Panc1 (cell line): ENCODE measurements around the gene DRG1. TPM values are rescaled to one million over a fixed set of nuclear protein-coding genes. Genes with fewer than 3 reads are reported as not detected.

Experiments
- ATAC-seq: fragments of 200-7000 bp; cut with Tn5 transposase; 2 replicates; pipeline ENCODE4 v1.9.1; 2020; ENCODE audit warnings: mild to moderate bottlenecking, moderate library complexity
- BruUV-seq: library from RNA; stranded (reverse); fragments of 400-500 nt; replicated peaks from 2 replicates; lab custom pipeline; 2021; lab: Mats Ljungman, UMichigan
- CTCF ChIA-PET: fragments of 300-600 bp; sonication (Branson Sonifier 250); formaldehyde crosslinking; loops from one replicate; lab custom pipeline; 2022; ENCODE audit warnings: antibody characterized with exemption; lab: Charles Lee
- POLR2A ChIA-PET: fragments of 300-600 bp; sonication (Branson Sonifier 250); formaldehyde crosslinking; loops from one replicate; lab custom pipeline; 2022; ENCODE audit warnings: antibody characterized with exemption; lab: Charles Lee
- DNase-seq: peaks from one replicate; pipeline ENCODE4 v3.0.0-alpha.2; 2010; ENCODE audit warnings: low read depth, low spot score
- H3K27ac ChIP-seq: 2 replicates; pipeline ENCODE4 v1.5.1; 2011; ENCODE audit warnings: mild to moderate bottlenecking, low read length, inconsistent platforms
- H3K27me3 ChIP-seq: fragments of 200-500 bp; sonication (Bioruptor generic); 2 replicates; pipeline ENCODE4 v1.6.0; 2014; ENCODE audit warnings: low read length, inconsistent platforms; ENCODE audit not compliant: control insufficient read depth, insufficient read depth
- H3K36me3 ChIP-seq: fragments of 200-500 bp; sonication (Bioruptor generic); 2 replicates; pipeline ENCODE4 v1.5.1; 2014; ENCODE audit warnings: inconsistent platforms, mild to moderate bottlenecking, low read length, moderate library complexity; ENCODE audit not compliant: control insufficient read depth, insufficient read depth
- H3K4me1 ChIP-seq: 2 replicates; pipeline ENCODE4 v1.5.1; 2011; ENCODE audit warnings: inconsistent platforms, mild to moderate bottlenecking, low read length, moderate library complexity; ENCODE audit not compliant: control insufficient read depth, insufficient read depth
- H3K4me3 ChIP-seq, 2 experiments: 2 replicates each; pipeline ENCODE4 v1.5.1; 2011 to 2012; ENCODE audit warnings: low read depth in 2 of 2, low read length in 2 of 2, mild to moderate bottlenecking in 2 of 2, inconsistent platforms in 1 of 2, moderate library complexity in 1 of 2
- H3K9me3 ChIP-seq: fragments of 200-500 bp; sonication (Bioruptor generic); 2 replicates; pipeline ENCODE4 v1.5.1; 2014; ENCODE audit warnings: low read depth, mild to moderate bottlenecking, inconsistent platforms, low read length, moderate library complexity; ENCODE audit not compliant: control insufficient read depth, insufficient read depth
- POLR2AphosphoS5 ChIP-seq: IDR thresholded peaks from 2 replicates; pipeline ENCODE4 v1.6.1; 2012; ENCODE audit warnings: mild to moderate bottlenecking, low read depth, low read length, moderate library complexity
- SIN3A ChIP-seq: IDR thresholded peaks from 2 replicates; pipeline ENCODE4 v1.6.1; 2012; ENCODE audit warnings: low read depth, mild to moderate bottlenecking, low read length, moderate library complexity, borderline replicate concordance; ENCODE audit not compliant: insufficient read depth
- TCF7L2 ChIP-seq: IDR thresholded peaks from 2 replicates; pipeline ENCODE4 v1.6.1; 2011; ENCODE audit warnings: mild to moderate bottlenecking, low read depth, low read length, inconsistent platforms
- in situ Hi-C: cut with HindIII; loops from 2 replicates; pipeline ENCODE4 v1.10.0; 2016; ENCODE audit warnings: low sequenced_read_pairs, low pct_unique_long_range_greater_than_20kb
- intact Hi-C: fragments of 100-400 bp; cut with micrococcal nuclease; formaldehyde crosslinking; loops from one replicate; pipeline ENCODE4 v1.10.0; 2022; ENCODE audit not compliant: unreplicated experiment
- total RNA-seq: library from RNA; stranded (reverse); gene quantifications from one replicate; pipeline ENCODE4 v1.2.1, GENCODE V29; 2021; ENCODE audit not compliant: unreplicated experiment
- TF ChIP-seq, protein P1 (sequence below): fragments of 450-650 bp; IDR thresholded peaks from 2 replicates; pipeline ENCODE4 v1.5.1; 2017; ENCODE audit warnings: mild to moderate bottlenecking
- TF ChIP-seq, protein P2 (sequence below), 2 experiments: IDR thresholded peaks; 2 replicates each; pipeline ENCODE4 v1.6.1; 2011 to 2012; ENCODE audit warnings: low read depth in 2 of 2, control low read depth in 1 of 2, low read length in 1 of 2, mild to moderate bottlenecking in 1 of 2, moderate library complexity in 1 of 2; ENCODE audit not compliant: insufficient read depth in 1 of 2

DRG1 gene
- total RNA-seq, 1 experiment from 2014 or later: 51.2 TPM

DNA sequence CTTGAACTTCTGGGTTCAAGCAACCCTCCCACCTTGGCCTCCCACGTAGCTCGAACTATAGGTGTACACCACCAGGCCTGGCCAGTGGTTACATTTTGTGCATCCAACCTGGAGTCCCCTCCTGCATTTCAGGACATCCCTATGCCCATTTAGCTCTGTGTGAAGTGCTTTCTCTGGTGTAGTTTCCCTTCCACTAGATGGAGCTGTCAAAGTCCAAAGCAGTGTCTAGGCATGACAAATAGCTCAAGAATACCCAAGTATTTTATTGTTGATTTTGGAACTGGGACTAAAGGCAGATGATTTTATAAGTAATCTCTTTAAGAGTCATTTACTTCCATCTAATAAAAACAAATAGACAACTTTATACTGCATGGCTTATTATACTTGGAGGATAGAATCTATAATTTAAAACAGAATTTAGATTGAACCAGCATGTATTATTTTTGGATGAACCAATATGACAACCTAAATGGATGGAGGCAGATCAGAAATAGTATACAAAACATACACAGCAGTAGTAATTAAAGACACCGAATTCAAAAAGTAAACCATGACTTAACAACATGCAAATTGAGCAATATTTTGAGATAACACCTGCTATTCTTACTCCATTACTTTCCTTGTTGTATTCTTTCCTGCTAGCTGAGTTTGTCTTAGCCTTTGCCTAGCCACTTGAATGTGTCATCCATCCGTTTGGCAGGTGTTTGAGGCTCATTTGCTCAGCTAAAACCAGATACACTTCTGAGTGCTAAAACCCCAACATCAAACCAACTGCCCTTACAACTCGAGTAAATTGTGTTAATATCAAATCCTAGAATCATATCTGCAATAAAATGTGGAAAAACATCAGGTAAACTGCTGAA is 52.5 kb downstream of the DRG1 start:
- peaks cover 16% of the 10 kb centered on the region for H3K36me3 ChIP-seq
- peak; percentile 22 for DNase-seq
- no peaks in the 10 kb centered on the region for H3K9me3 ChIP-seq
- intact Hi-C loops (no loop called here), in situ Hi-C loops (no loop called here)
- no peak overlapping the region for H3K4me3 ChIP-seq
- no TSS peak for BruUV-seq
- no peak for TF ChIP-seq SIN3A
- TF ChIP-seq, protein P1, sequence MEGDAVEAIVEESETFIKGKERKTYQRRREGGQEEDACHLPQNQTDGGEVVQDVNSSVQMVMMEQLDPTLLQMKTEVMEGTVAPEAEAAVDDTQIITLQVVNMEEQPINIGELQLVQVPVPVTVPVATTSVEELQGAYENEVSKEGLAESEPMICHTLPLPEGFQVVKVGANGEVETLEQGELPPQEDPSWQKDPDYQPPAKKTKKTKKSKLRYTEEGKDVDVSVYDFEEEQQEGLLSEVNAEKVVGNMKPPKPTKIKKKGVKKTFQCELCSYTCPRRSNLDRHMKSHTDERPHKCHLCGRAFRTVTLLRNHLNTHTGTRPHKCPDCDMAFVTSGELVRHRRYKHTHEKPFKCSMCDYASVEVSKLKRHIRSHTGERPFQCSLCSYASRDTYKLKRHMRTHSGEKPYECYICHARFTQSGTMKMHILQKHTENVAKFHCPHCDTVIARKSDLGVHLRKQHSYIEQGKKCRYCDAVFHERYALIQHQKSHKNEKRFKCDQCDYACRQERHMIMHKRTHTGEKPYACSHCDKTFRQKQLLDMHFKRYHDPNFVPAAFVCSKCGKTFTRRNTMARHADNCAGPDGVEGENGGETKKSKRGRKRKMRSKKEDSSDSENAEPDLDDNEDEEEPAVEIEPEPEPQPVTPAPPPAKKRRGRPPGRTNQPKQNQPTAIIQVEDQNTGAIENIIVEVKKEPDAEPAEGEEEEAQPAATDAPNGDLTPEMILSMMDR: peak; percentile 60
- POLR2A ChIA-PET: no interaction called here
- H3K27ac ChIP-seq: no peak overlapping the region
- H3K27me3 ChIP-seq: no peaks in the 10 kb centered on the region
- CTCF ChIA-PET: interaction anchor here (0.6 to 1.1 kb wide), 3 partner anchors 12 to 85 kb away, joined by 3 to 7 read pairs (median 5); no protein-coding TSS in a partner anchor
- ATAC-seq: peak; percentile 85
- no peaks in the 10 kb centered on the region for H3K4me1 ChIP-seq

DNA sequence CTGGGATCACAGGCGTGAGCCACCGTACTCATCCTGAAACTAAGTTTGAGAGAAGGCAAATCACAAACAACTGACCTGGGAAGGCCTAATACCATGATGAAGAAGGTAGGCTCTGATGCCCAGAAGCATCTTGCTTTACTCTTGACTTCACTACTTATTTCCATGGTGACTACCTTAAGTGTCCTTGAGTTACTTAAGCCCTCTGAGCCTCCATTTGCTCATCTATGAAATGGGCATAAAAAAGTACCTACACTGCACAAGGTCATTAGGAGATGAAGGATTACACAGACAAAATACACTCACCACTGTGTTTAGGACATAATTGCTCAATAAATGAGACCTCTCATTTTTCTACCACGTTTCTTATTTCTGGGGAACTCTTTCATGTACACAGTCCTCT is 62.3 kb downstream of the DRG1 start:
- DNase-seq: no peak
- Histone ChIP-seq H3K4me1 (no peaks in the 10 kb centered on the region), H3K4me3 (no peak overlapping the region), H3K36me3 (peaks cover 19% of the 10 kb centered on the region), H3K9me3 (no peaks in the 10 kb centered on the region), H3K27ac (no peak overlapping the region), H3K27me3 (no peaks in the 10 kb centered on the region)
- intact Hi-C loops: no loop called here
- TF ChIP-seq TCF7L2: no peak
- TF ChIP-seq, protein P1: no peak
- no peak for TF ChIP-seq POLR2AphosphoS5
- no peak for TF ChIP-seq SIN3A
- TF ChIP-seq, protein P2, sequence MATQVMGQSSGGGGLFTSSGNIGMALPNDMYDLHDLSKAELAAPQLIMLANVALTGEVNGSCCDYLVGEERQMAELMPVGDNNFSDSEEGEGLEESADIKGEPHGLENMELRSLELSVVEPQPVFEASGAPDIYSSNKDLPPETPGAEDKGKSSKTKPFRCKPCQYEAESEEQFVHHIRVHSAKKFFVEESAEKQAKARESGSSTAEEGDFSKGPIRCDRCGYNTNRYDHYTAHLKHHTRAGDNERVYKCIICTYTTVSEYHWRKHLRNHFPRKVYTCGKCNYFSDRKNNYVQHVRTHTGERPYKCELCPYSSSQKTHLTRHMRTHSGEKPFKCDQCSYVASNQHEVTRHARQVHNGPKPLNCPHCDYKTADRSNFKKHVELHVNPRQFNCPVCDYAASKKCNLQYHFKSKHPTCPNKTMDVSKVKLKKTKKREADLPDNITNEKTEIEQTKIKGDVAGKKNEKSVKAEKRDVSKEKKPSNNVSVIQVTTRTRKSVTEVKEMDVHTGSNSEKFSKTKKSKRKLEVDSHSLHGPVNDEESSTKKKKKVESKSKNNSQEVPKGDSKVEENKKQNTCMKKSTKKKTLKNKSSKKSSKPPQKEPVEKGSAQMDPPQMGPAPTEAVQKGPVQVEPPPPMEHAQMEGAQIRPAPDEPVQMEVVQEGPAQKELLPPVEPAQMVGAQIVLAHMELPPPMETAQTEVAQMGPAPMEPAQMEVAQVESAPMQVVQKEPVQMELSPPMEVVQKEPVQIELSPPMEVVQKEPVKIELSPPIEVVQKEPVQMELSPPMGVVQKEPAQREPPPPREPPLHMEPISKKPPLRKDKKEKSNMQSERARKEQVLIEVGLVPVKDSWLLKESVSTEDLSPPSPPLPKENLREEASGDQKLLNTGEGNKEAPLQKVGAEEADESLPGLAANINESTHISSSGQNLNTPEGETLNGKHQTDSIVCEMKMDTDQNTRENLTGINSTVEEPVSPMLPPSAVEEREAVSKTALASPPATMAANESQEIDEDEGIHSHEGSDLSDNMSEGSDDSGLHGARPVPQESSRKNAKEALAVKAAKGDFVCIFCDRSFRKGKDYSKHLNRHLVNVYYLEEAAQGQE (IDR thresholded peaks at IDR 0.05; ENCODE audit: insufficient read depth in 1 of 2, low read depth in 2 of 2, low read length in 1 of 2): no peak
- in situ Hi-C loops: no loop called here
- ChIA-PET CTCF (no interaction called here), POLR2A (no interaction called here)
- BruUV-seq: no TSS peak
- ATAC-seq: no peak
